H1 (cell line): ENCODE measurements around the gene DENND2C. TPM values are rescaled to one million over a fixed set of nuclear protein-coding genes. Genes with fewer than 3 reads are reported as not detected.

Experiments
- CTCF ChIA-PET: fragments of 300-600 bp; sonication (Branson Sonifier 250); formaldehyde crosslinking; loops from one replicate; lab custom pipeline; 2021; ENCODE audit not compliant: partially characterized antibody; lab: Charles Lee
- POLR2A ChIA-PET: fragments of 300-600 bp; sonication (Branson Sonifier 250); formaldehyde crosslinking; loops from one replicate; lab custom pipeline; 2021; ENCODE audit warnings: inconsistent platforms; ENCODE audit not compliant: partially characterized antibody; lab: Charles Lee
- DNase-seq, 2 experiments: peaks; one replicate each; pipeline versions ENCODE4 v3.0.0 to v3.0.0-alpha.2; 2010 to 2022; ENCODE audit warnings: low spot score in 2 of 2, low read depth in 1 of 2, mixed read lengths in 1 of 2
- FAIRE-seq: peaks from 2 replicates; lab custom pipeline; 2011; peaks lifted over from hg19 to GRCh38; lab: Jason Lieb, UNC
- H2AFZ ChIP-seq: 2 replicates; pipeline ENCODE4 v1.8.1; 2012; ENCODE audit warnings: low read length, inconsistent platforms
- H2AK5ac ChIP-seq: 2 replicates; pipeline ENCODE4 v1.6.1; 2013; ENCODE audit warnings: low read depth, low read length
- H2BK120ac ChIP-seq: replicated peaks from 2 replicates; pipeline ENCODE3; 2013; ENCODE audit warnings: low read depth, low read length, inconsistent platforms
- H2BK12ac ChIP-seq: 2 replicates; pipeline ENCODE4 v1.6.1; 2013; ENCODE audit warnings: low read depth, low read length
- H2BK15ac ChIP-seq: 2 replicates; pipeline ENCODE4 v1.6.1; 2013; ENCODE audit warnings: low read length
- H2BK20ac ChIP-seq: 2 replicates; pipeline ENCODE4 v1.6.1; 2013; ENCODE audit warnings: low read length
- H2BK5ac ChIP-seq: 2 replicates; pipeline ENCODE4 v1.6.1; 2013; ENCODE audit warnings: low read depth, low read length
- H3K14ac ChIP-seq: 2 replicates; pipeline ENCODE4 v1.6.1; 2013; ENCODE audit warnings: inconsistent platforms; ENCODE audit not compliant: insufficient read length
- H3K18ac ChIP-seq: 2 replicates; pipeline ENCODE4 v1.6.1; 2013; ENCODE audit warnings: low read length; ENCODE audit errors: extremely low read depth
- H3K23ac ChIP-seq: 2 replicates; pipeline ENCODE4 v1.6.1; 2013; ENCODE audit warnings: inconsistent platforms; ENCODE audit not compliant: insufficient read length
- H3K23me2 ChIP-seq: 2 replicates; pipeline ENCODE4 v1.6.1; 2013; ENCODE audit warnings: low read depth, low read length
- H3K27ac ChIP-seq: 2 replicates; pipeline ENCODE4 v1.6.1; 2011; ENCODE audit warnings: low read depth, low read length, inconsistent platforms
- H3K27me3 ChIP-seq, 4 experiments: replicated peaks in 1 of 4; 1 replicate in 1 of 4; 2 replicates in 3 of 4; pipeline versions ENCODE4 v1.6.1 to v1.8.1; 2011 to 2013; ENCODE audit warnings: low read length in 3 of 4, mild to moderate bottlenecking in 3 of 4, inconsistent platforms in 2 of 4, mixed read lengths in 2 of 4, moderate library complexity in 1 of 4; ENCODE audit not compliant: control insufficient read depth in 3 of 4, insufficient read depth in 3 of 4; ENCODE audit errors: extremely low read depth in 1 of 4
- H3K36me3 ChIP-seq, 4 experiments: 2 replicates each; pipeline versions ENCODE4 v1.6.1 to v1.8.1; 2011 to 2013; ENCODE audit warnings: mild to moderate bottlenecking in 4 of 4, low read length in 3 of 4, moderate library complexity in 2 of 4, control low read depth in 1 of 4, inconsistent platforms in 1 of 4; ENCODE audit not compliant: insufficient read depth in 4 of 4, control insufficient read depth in 2 of 4
- H3K4ac ChIP-seq: replicated peaks from 2 replicates; pipeline ENCODE3; 2013; ENCODE audit warnings: low read length, low read depth, mixed read lengths, inconsistent platforms; ENCODE audit not compliant: insufficient read length
- H3K4me1 ChIP-seq, 4 experiments: replicated peaks in 1 of 4; 1 replicate in 1 of 4; 2 replicates in 3 of 4; pipeline versions ENCODE4 v1.6.1 to v1.8.1; 2011 to 2013; ENCODE audit warnings: low read length in 3 of 4, inconsistent platforms in 2 of 4, mixed read lengths in 1 of 4; ENCODE audit not compliant: insufficient read depth in 4 of 4, control insufficient read depth in 3 of 4
- H3K4me2 ChIP-seq, 2 experiments: 2 replicates each; pipeline versions ENCODE4 v1.6.1 to v1.8.1; 2011 to 2013; ENCODE audit warnings: low read depth in 2 of 2, low read length in 2 of 2, control low read depth in 1 of 2, inconsistent platforms in 1 of 2, mild to moderate bottlenecking in 1 of 2; ENCODE audit not compliant: insufficient read depth in 1 of 2
- H3K4me3 ChIP-seq, 4 experiments: fragments of 200-600, 300-600 bp in 1 of 4; sonication (generic), shearing (Covaris generic), sonication (Bioruptor Twin) in 1 of 4; 2 replicates each; pipeline versions ENCODE4 v1.5.1 to v1.8.1; 2011 to 2016; ENCODE audit warnings: low read length in 4 of 4, low read depth in 3 of 4, control low read depth in 2 of 4, inconsistent platforms in 2 of 4, mild to moderate bottlenecking in 2 of 4, mixed read lengths in 1 of 4, moderate library complexity in 1 of 4; ENCODE audit not compliant: insufficient read depth in 2 of 4; ENCODE audit errors: extremely low read depth in 1 of 4
- H3K56ac ChIP-seq: replicated peaks from 2 replicates; pipeline ENCODE3; 2013; ENCODE audit warnings: low read depth, mild to moderate bottlenecking, mixed read lengths, low read length, inconsistent platforms; ENCODE audit not compliant: insufficient read length
- H3K79me1 ChIP-seq: 2 replicates; pipeline ENCODE4 v1.6.1; 2013; ENCODE audit warnings: low read depth, low read length, control low read depth
- H3K79me2 ChIP-seq, 2 experiments: 2 replicates each; pipeline versions ENCODE4 v1.6.1 to v1.8.1; 2012 to 2013; ENCODE audit warnings: low read length in 2 of 2, mild to moderate bottlenecking in 2 of 2, inconsistent platforms in 1 of 2; ENCODE audit not compliant: insufficient read depth in 2 of 2, control insufficient read depth in 1 of 2
- H3K9ac ChIP-seq, 4 experiments: replicated peaks in 1 of 4; 1 replicate in 1 of 4; 2 replicates in 3 of 4; pipeline versions ENCODE4 v1.6.1 to v1.8.1; 2011 to 2013; ENCODE audit warnings: low read depth in 3 of 4, low read length in 3 of 4, control low read depth in 2 of 4, mild to moderate bottlenecking in 2 of 4, moderate library complexity in 2 of 4, inconsistent platforms in 1 of 4; ENCODE audit errors: extremely low read depth in 1 of 4
- H3K9me3 ChIP-seq, 2 experiments: 2 replicates each; pipeline versions ENCODE4 v1.6.1 to v1.8.1; 2012 to 2013; ENCODE audit warnings: mild to moderate bottlenecking in 2 of 2, moderate library complexity in 2 of 2, control low read depth in 1 of 2, inconsistent platforms in 1 of 2, low read depth in 1 of 2, low read length in 1 of 2, mixed read lengths in 1 of 2; ENCODE audit not compliant: insufficient read depth in 2 of 2
- H4K20me1 ChIP-seq, 2 experiments: replicated peaks in 1 of 2; 2 replicates each; pipeline versions ENCODE3 to v1.8.1; 2011 to 2013; ENCODE audit warnings: inconsistent platforms in 2 of 2, low read length in 2 of 2, mild to moderate bottlenecking in 1 of 2; ENCODE audit not compliant: insufficient read depth in 2 of 2, control insufficient read depth in 1 of 2
- H4K5ac ChIP-seq: 2 replicates; pipeline ENCODE4 v1.6.1; 2013; ENCODE audit warnings: low read length, low read depth, mixed read lengths, inconsistent platforms; ENCODE audit not compliant: insufficient read length
- H4K8ac ChIP-seq: 2 replicates; pipeline ENCODE4 v1.8.0; 2013; ENCODE audit warnings: mild to moderate bottlenecking, moderate library complexity, low read length, inconsistent platforms; ENCODE audit not compliant: insufficient read depth; ENCODE audit errors: extremely low read depth
- H4K91ac ChIP-seq: replicated peaks from 2 replicates; pipeline ENCODE3; 2013; ENCODE audit warnings: low read length, mixed read lengths, inconsistent platforms; ENCODE audit not compliant: insufficient read length
- EGR1 ChIP-seq: IDR thresholded peaks from 2 replicates; pipeline ENCODE4 v1.6.1; 2011; ENCODE audit warnings: low read depth, low read length, borderline replicate concordance
- EP300 ChIP-seq, 2 experiments: IDR thresholded peaks; 1 replicate in 1 of 2; 2 replicates in 1 of 2; pipeline ENCODE4 v1.6.1; 2011 to 2012; ENCODE audit warnings: low read depth in 2 of 2, low read length in 2 of 2, mild to moderate bottlenecking in 2 of 2, borderline replicate concordance in 1 of 2, inconsistent platforms in 1 of 2, moderate library complexity in 1 of 2
- GABPA ChIP-seq: IDR thresholded peaks from 2 replicates; pipeline ENCODE4 v1.6.1; 2011; ENCODE audit warnings: mild to moderate bottlenecking, low read length, moderate library complexity, borderline replicate concordance; ENCODE audit not compliant: insufficient read depth
- KDM5A ChIP-seq: fragments of 200-600 bp; IDR thresholded peaks from 2 replicates; pipeline ENCODE4 v1.7.1; 2012; ENCODE audit warnings: mild to moderate bottlenecking, low read length, inconsistent platforms, mixed read lengths
- NANOG ChIP-seq: IDR thresholded peaks from 2 replicates; pipeline ENCODE4 v1.6.1; 2011; ENCODE audit warnings: low read length, low read depth, mild to moderate bottlenecking, inconsistent platforms; ENCODE audit not compliant: insufficient read depth, poor library complexity, severe bottlenecking
- PHF8 ChIP-seq: fragments of 200-600 bp; sonication (generic); conservative IDR thresholded peaks from 2 replicates; pipeline ENCODE4 v1.7.1; 2012; ENCODE audit warnings: low read depth, mild to moderate bottlenecking, inconsistent platforms, low read length, moderate library complexity
- RNF2 ChIP-seq: fragments of 200-900, 300-1000 bp; sonication (generic); IDR thresholded peaks from 2 replicates; pipeline ENCODE4 v1.7.1; 2016; ENCODE audit warnings: borderline replicate concordance, low read depth, mild to moderate bottlenecking, antibody characterized with exemption, low read length; ENCODE audit not compliant: poor library complexity, severe bottlenecking; ENCODE audit errors: missing control alignments
- TAF1 ChIP-seq: IDR thresholded peaks from 2 replicates; pipeline ENCODE4 v1.6.1; 2011; ENCODE audit warnings: mild to moderate bottlenecking, low read depth, low read length
- TCF12 ChIP-seq: IDR thresholded peaks from 2 replicates; pipeline ENCODE4 v1.6.1; 2011; ENCODE audit warnings: low read depth, mild to moderate bottlenecking, low read length
- TEAD4 ChIP-seq: IDR thresholded peaks from 2 replicates; pipeline ENCODE4 v1.6.1; 2012; ENCODE audit warnings: low read depth, low read length, inconsistent platforms, mixed read lengths
- WGBS, 2 experiments: shearing (Covaris generic) in 1 of 2; methylation state at CpG; one replicate each; pipeline versions ENCODE4 v1.1.6 to v1.1.7; 2013 to 2015; ENCODE audit warnings: low lambda C conversion rate in 2 of 2, mixed read lengths in 2 of 2, inconsistent platforms in 1 of 2, low coverage in 1 of 2, missing lambda C conversion rate in 1 of 2; ENCODE audit not compliant: insufficient replicate concordance in 2 of 2, insufficient coverage in 1 of 2, insufficient read length in 1 of 2; ENCODE audit errors: extremely low coverage in 1 of 2, missing lambda C conversion rate in 1 of 2; 5-methylcytosine and 5-hydroxymethylcytosine counted together
- polyA plus RNA-seq, 7 experiments: library from polyadenylated mRNA; depleted of rRNA in 3 of 7; stranded (reverse) in 5 of 7; unstranded in 2 of 7; fragments of >200 nt in 5 of 7; fragments of 200-250 nt in 2 of 7; gene quantifications; 1 replicate in 5 of 7; 2 replicates in 1 of 7; 4 replicates in 1 of 7; pipeline versions ENCODE4 v1.2.1 to v1.2.3, GENCODE V29; 2011 to 2013; ENCODE audit warnings: missing spikeins in 2 of 7, mixed read lengths in 2 of 7
- total RNA-seq: library from RNA; stranded (reverse); fragmentation: NEBNext Ultra II Directional; extraction: Animal tissue kit (Norgen Biotek cat#: 25700); gene quantifications from 2 replicates; pipeline ENCODE4 v1.2.1, GENCODE V29; 2021
- TF ChIP-seq, protein P1 (sequence below), 3 experiments: IDR thresholded peaks; 1 replicate in 2 of 3; 2 replicates in 1 of 3; pipeline versions ENCODE4 v1.5.1 to v1.6.1; 2011; ENCODE audit warnings: low read length in 3 of 3, mild to moderate bottlenecking in 3 of 3, inconsistent platforms in 2 of 3, low read depth in 1 of 3, moderate library complexity in 1 of 3; ENCODE audit not compliant: insufficient read depth in 1 of 3; ENCODE audit errors: control extremely low read depth in 1 of 3

Gene DENND2C
- total and polyA plus RNA-seq, 2 of the 8 experiments (the other 6 are each of a cell fraction or from before 2014, with no cell fraction given), result 1.8 to 5.5 TPM

DNA sequence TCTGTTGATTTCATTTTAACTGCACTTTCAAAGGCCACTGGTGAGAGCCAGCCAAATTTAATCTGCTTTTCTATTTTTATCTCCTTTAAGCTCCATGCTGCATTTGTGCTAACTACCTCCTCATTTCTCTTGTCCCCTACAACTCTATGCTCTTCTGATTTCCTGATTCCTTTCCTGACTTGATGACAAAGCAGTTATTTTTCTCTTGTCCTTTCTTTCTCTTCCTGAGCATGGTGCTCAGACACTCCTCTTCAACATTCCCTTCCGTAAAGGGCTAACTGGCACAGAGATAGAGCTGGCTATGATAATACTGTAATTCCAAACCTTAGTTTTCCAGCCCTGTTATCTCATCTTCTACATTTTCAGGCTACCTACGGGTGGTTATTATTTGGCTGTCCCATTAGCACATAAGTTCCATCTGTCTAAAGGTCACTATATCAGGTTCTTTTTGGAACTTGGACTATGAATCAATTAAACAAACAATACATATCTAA, 81.6 kb downstream of the DENND2C start:
- H4K91ac ChIP-seq, result no peak overlapping the region
- WGBS, 2 experiments, result 79% methylated on average over 2 of the region's 2 CpGs; no CpG with 5 or more reads in 1 of the 2 experiments
- no peak for FAIRE-seq

More for the DNA sequence above, 81.6 kb downstream of the DENND2C start:
- Histone ChIP-seq H2BK15ac (no peak overlapping the region), H2AFZ (no peak overlapping the region), H3K4me2 (no peak overlapping the region), H3K9me3 (no peaks in the 10 kb centered on the region), H3K79me2 (no peaks in the 10 kb centered on the region), H3K27ac (no peak overlapping the region), H3K4me1 (no peaks in the 10 kb centered on the region), H2BK12ac (no peak overlapping the region), H3K27me3 (no peaks in the 10 kb centered on the region), H4K20me1 (peaks cover 0 to 1% of the 10 kb centered on the region in 2 experiments), H3K23ac (no peak overlapping the region)
- TF ChIP-seq GABPA, result no peak
- TF ChIP-seq KDM5A, result no peak
- no peak for TF ChIP-seq TEAD4
- TF ChIP-seq NANOG, result no peak
- no peak for TF ChIP-seq EP300 (IDR thresholded peaks at IDR 0.05; ENCODE audit: borderline replicate concordance in 1 of 2, low read depth in 2 of 2, low read length in 2 of 2)
- TF ChIP-seq TCF12, result no peak
- TF ChIP-seq TAF1, result no peak
- TF ChIP-seq RNF2, result no peak
- TF ChIP-seq PHF8, result no peak
- TF ChIP-seq, protein P1, sequence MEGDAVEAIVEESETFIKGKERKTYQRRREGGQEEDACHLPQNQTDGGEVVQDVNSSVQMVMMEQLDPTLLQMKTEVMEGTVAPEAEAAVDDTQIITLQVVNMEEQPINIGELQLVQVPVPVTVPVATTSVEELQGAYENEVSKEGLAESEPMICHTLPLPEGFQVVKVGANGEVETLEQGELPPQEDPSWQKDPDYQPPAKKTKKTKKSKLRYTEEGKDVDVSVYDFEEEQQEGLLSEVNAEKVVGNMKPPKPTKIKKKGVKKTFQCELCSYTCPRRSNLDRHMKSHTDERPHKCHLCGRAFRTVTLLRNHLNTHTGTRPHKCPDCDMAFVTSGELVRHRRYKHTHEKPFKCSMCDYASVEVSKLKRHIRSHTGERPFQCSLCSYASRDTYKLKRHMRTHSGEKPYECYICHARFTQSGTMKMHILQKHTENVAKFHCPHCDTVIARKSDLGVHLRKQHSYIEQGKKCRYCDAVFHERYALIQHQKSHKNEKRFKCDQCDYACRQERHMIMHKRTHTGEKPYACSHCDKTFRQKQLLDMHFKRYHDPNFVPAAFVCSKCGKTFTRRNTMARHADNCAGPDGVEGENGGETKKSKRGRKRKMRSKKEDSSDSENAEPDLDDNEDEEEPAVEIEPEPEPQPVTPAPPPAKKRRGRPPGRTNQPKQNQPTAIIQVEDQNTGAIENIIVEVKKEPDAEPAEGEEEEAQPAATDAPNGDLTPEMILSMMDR (IDR thresholded peaks at IDR 0.05; ENCODE audit: control extremely low read depth in 1 of 3, insufficient read depth in 1 of 3, low read depth in 1 of 3, low read length in 3 of 3), result no peak
- no peak for TF ChIP-seq EGR1
- TF ChIP-seq, all 59 proteins: peak for 0
- Histone ChIP-seq H2BK120ac (no peak overlapping the region), H4K8ac (no peak overlapping the region), H3K56ac (no peak overlapping the region), H2BK5ac (no peak overlapping the region), H2AK5ac (no peak overlapping the region), H3K79me1 (no peaks in the 10 kb centered on the region), H4K5ac (no peak overlapping the region), H3K9ac (no peak overlapping the region), H3K18ac (no peak overlapping the region), H3K36me3 (no peaks in the 10 kb centered on the region), H3K14ac (no peak overlapping the region), H2BK20ac (no peak overlapping the region), H3K23me2 (no peaks in the 10 kb centered on the region), H3K4ac (no peak overlapping the region), H3K4me3 (no peak overlapping the region)
- no peak for DNase-seq
- CTCF ChIA-PET, result no interaction called here
- POLR2A ChIA-PET, result interaction anchor here (0.6 kb wide), 1 partner anchor 162 kb away, joined by 3 read pairs; no protein-coding TSS in a partner anchor
